DOHH2 (cell line): ENCODE results near the gene CCNC.
"Not testable (repeated sequence)": the region's sequence is repeated elsewhere in the genome, so short reads cannot be mapped to it uniquely, and the experiment has no call there.

Source experiments
- H3F3A ChIP-seq: fragments of 200-600 bp; sonication (generic), shearing (Covaris generic); 2 replicates; pipeline ENCODE4 v1.6.0; 2016; ENCODE audit warnings: antibody characterized with exemption, mild to moderate bottlenecking; ENCODE audit not compliant: control insufficient read depth, insufficient read depth
- H3K27ac ChIP-seq: fragments of 200-600 bp; sonication (generic); 2 replicates; pipeline ENCODE4 v1.5.1; 2014; ENCODE audit warnings: low read depth, mild to moderate bottlenecking, low read length, moderate library complexity
- H3K27me3 ChIP-seq: fragments of 200-600 bp; sonication (generic); 2 replicates; pipeline ENCODE4 v1.6.1; 2014; ENCODE audit warnings: mild to moderate bottlenecking, low read length, mixed read lengths; ENCODE audit not compliant: control insufficient read depth
- H3K36me3 ChIP-seq: fragments of 200-600 bp; sonication (generic); 2 replicates; pipeline ENCODE4 v1.6.1; 2014; ENCODE audit warnings: mild to moderate bottlenecking, low read length, moderate library complexity, mixed read lengths; ENCODE audit not compliant: control insufficient read depth
- H3K4me1 ChIP-seq: fragments of 200-600 bp; sonication (generic); 2 replicates; pipeline ENCODE4 v1.6.1; 2014; ENCODE audit warnings: mild to moderate bottlenecking, low read length, mixed read lengths; ENCODE audit not compliant: control insufficient read depth
- H3K4me2 ChIP-seq: fragments of 200-600 bp; sonication (generic); 2 replicates; pipeline ENCODE4 v1.6.0; 2014; ENCODE audit warnings: mild to moderate bottlenecking, low read length, moderate library complexity
- H3K4me3 ChIP-seq: fragments of 200-600 bp; sonication (generic); 2 replicates; pipeline ENCODE4 v1.5.1; 2014; ENCODE audit warnings: mild to moderate bottlenecking, low read length, mixed read lengths
- H3K79me2 ChIP-seq: fragments of 200-600 bp; sonication (generic); 2 replicates; pipeline ENCODE4 v1.6.1; 2014; ENCODE audit warnings: mild to moderate bottlenecking, low read length, mixed read lengths; ENCODE audit not compliant: control insufficient read depth
- H3K9me2 ChIP-seq: fragments of 200-600 bp; sonication (generic); replicated peaks from 2 replicates; pipeline ENCODE4 v1.6.1; 2014; ENCODE audit warnings: mild to moderate bottlenecking, low read length, mixed read lengths; ENCODE audit not compliant: control insufficient read depth
- H3K9me3 ChIP-seq: fragments of 200-600 bp; sonication (generic); 2 replicates; pipeline ENCODE4 v1.6.1; 2014; ENCODE audit warnings: antibody characterized with exemption, low read length, mixed read lengths; ENCODE audit not compliant: control insufficient read depth, insufficient read depth
- H4K20me1 ChIP-seq: fragments of 200-600 bp; sonication (generic); 2 replicates; pipeline ENCODE4 v1.6.0; 2014; ENCODE audit warnings: low read depth, mild to moderate bottlenecking, antibody characterized with exemption, low read length, moderate library complexity; ENCODE audit not compliant: control insufficient read depth, insufficient read depth
- EZH2phosphoT487 ChIP-seq: fragments of 200-600 bp; sonication (generic); IDR thresholded peaks from 2 replicates; pipeline ENCODE4 v1.6.1; 2017; ENCODE audit warnings: borderline replicate concordance, mild to moderate bottlenecking, antibody characterized with exemption, low read length, moderate library complexity, mixed read lengths
- TF ChIP-seq, protein P1 (sequence below): fragments of 200-600 bp; sonication (generic); IDR thresholded peaks from one replicate; pipeline ENCODE4 v1.5.1; 2014; ENCODE audit warnings: antibody characterized with exemption, mild to moderate bottlenecking, low read depth, low read length; ENCODE audit not compliant: poor library complexity, severe bottlenecking

CCNC gene

DNA sequence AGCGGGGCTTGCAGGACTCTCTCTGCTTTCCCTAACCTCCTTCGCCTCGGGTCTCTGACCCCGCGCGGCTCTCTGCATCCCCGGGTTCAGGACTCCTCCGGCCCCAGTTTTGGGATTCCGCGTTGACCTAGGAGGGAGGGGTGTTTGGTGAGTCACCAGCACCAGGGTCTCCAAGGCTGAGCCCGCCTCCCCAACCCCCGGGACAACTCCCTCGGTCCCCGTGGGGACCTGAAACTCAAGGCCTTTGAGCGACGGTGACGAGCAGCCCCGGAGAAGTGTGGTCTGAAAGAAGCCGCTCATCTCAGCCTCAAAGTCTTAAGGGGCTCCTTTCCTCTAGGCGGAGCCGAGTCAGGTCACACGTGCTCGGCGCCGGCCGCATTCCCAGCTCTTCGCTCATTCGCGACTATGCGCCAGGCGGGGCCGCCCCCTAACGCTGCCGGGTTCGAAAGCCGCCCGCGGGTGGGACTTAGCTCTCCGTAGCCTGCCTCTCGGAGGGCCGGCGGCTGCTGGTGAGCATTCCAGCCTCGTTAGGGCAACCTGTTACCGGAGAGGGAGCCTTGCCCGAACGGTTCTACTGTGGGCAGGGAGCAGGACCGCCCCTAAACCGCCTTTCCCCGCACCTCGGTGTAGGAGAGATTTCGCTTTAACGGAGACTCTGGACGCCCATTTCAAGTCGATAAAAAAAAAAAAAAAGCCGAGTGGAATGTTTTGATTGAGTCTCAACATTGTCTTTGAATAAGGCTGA, 35.1 kb upstream of the CCNC start:
- H3K4me3 ChIP-seq: peak overlapping the region; percentile 34
- H3K4me1 ChIP-seq: no peaks in the 10 kb centered on the region
- no peaks in the 10 kb centered on the region for H3K36me3 ChIP-seq
- no peaks in the 10 kb centered on the region for H3K9me2 ChIP-seq
- no peak; the same call in 1 of the 2 replicates for TF ChIP-seq EZH2phosphoT487
- TF ChIP-seq, protein P1, sequence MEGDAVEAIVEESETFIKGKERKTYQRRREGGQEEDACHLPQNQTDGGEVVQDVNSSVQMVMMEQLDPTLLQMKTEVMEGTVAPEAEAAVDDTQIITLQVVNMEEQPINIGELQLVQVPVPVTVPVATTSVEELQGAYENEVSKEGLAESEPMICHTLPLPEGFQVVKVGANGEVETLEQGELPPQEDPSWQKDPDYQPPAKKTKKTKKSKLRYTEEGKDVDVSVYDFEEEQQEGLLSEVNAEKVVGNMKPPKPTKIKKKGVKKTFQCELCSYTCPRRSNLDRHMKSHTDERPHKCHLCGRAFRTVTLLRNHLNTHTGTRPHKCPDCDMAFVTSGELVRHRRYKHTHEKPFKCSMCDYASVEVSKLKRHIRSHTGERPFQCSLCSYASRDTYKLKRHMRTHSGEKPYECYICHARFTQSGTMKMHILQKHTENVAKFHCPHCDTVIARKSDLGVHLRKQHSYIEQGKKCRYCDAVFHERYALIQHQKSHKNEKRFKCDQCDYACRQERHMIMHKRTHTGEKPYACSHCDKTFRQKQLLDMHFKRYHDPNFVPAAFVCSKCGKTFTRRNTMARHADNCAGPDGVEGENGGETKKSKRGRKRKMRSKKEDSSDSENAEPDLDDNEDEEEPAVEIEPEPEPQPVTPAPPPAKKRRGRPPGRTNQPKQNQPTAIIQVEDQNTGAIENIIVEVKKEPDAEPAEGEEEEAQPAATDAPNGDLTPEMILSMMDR: no peak
- H3K79me2 ChIP-seq: no peaks in the 10 kb centered on the region
- H3K9me3 ChIP-seq: no peaks in the 10 kb centered on the region
- no peaks in the 10 kb centered on the region for H4K20me1 ChIP-seq
- peaks cover 68% of the 10 kb centered on the region for H3K27me3 ChIP-seq
- H3K4me2 ChIP-seq: peak overlapping the region; percentile 48
- H3F3A ChIP-seq: no peaks in the 10 kb centered on the region
- no peak overlapping the region for H3K27ac ChIP-seq

DNA sequence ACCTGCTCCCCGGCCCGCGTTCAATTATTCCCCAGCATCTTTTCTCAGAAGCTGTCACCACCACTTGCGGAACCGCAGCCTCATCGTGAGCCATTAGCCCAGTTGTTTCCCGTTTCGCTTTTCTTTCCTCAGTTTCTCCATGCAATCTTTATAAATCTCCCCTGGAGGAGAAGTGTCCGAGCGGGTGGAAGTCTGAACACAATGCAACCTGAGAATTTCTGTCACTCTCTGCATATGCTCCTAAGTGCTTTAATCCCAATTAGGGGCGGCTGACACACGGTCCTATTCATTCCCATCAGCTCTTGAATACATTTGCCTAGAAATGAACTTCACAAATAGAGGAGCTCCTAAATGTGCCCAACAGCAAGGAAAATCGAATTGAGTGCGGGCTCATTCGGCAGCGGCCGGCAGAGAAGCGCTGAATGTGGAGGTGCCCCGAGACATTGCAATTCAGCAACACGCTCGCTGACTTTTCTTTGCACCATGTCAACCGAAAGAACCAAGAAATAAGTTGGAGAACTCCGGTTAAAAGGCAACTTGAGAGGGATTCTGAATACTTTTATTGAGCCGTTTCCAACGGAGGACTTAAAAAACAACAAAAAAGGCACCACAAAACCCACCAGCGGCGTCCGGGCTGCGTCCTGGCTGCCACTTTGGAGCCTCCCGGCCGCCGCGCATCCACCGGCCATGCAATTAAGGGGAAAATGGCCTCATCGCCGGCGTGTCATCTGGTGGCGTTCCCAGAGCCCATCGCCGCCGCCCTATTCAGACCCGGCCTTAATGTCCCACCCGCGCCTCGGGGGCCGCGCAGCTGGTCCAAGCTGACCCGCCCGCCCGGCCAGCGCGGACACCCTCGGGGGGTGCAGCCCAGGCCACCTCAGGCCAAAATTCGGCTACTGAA, 34.3 kb upstream of the CCNC start:
- Histone ChIP-seq H3K4me2 (no peak overlapping the region), H3K9me3 (no peaks in the 10 kb centered on the region), H3K4me1 (no peaks in the 10 kb centered on the region), H3K27ac (no peak overlapping the region), H3K79me2 (no peaks in the 10 kb centered on the region), H4K20me1 (no peaks in the 10 kb centered on the region), H3K9me2 (no peaks in the 10 kb centered on the region), H3K27me3 (peaks cover 67% of the 10 kb centered on the region), H3K4me3 (no peak overlapping the region), H3K36me3 (no peaks in the 10 kb centered on the region), H3F3A (no peaks in the 10 kb centered on the region)
- TF ChIP-seq, protein P1: no peak
- peak; percentile 67; the same call in 1 of the 2 replicates for TF ChIP-seq EZH2phosphoT487

DNA sequence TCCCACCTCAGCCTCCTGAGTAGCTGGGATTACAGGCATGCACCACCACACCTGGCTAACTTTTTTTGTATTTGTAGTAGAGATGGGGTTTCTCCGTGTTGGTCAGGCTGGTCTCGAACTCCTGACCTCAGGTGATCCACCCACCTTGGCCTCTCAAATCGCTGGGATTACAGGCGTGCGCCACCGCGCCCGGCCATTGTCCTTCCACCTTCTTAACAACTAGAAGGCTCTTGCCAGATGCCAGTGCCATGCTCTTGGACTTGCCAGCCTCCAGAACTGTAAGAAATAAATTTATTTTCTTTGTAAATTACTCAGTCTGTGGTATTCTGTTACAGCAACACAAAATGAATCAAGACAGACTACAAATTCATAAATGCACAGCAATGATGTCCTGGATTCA, 26.2 kb upstream of the CCNC start:
- not testable (repeated sequence) for H3K4me3 ChIP-seq, H3K4me2 ChIP-seq, H3K4me1 ChIP-seq, H3K79me2 ChIP-seq, H4K20me1 ChIP-seq, H3K27ac ChIP-seq, H3K9me3 ChIP-seq, H3F3A ChIP-seq, H3K9me2 ChIP-seq, H3K36me3 ChIP-seq
- peaks cover 65% of the 10 kb centered on the region for H3K27me3 ChIP-seq

DNA sequence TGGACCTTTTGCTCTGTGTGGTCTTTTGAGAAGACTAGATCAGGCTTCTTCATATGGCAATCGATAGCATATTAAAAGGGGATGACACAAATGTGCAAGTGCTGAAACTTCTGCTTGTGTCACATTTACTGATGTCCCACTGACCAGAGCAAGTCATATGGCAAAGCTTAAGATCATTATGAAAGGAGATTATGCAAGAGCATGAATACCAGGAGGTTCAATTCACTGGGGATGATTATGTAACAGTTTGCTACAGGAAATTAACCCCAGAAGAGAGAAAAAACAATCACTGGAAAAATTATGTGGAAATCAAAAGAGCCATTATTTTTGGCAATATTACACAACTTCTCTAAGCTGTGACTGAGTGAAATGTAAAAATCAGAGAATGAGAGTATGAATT, 24.4 kb upstream of the CCNC start:
- no peaks in the 10 kb centered on the region for H3K36me3 ChIP-seq
- H3F3A ChIP-seq: no peaks in the 10 kb centered on the region
- TF ChIP-seq, protein P1: no peak
- TF ChIP-seq EZH2phosphoT487: no peak
- H3K27ac ChIP-seq: no peak overlapping the region
- H3K4me1 ChIP-seq: 0 out of 2 replicates have a peak, but pooled peaks cover 8% of the 10 kb centered on the region
- H4K20me1 ChIP-seq: no peaks in the 10 kb centered on the region; the same call in 1 of the 2 replicates
- H3K4me2 ChIP-seq: no peak overlapping the region
- no peaks in the 10 kb centered on the region for H3K79me2 ChIP-seq
- peaks cover 74% of the 10 kb centered on the region for H3K27me3 ChIP-seq
- H3K4me3 ChIP-seq: no peak overlapping the region
- H3K9me2 ChIP-seq: no peaks in the 10 kb centered on the region
- H3K9me3 ChIP-seq: no peaks in the 10 kb centered on the region
